HG02852 (cell line): ENCODE data around the gene TCP11.
"Not testable (repeated sequence)": the region's sequence is repeated elsewhere in the genome, so short reads cannot be mapped to it uniquely, and the experiment has no call there.

Experiments
- ATAC-seq: cut with Tn5 transposase; IDR thresholded peaks from one replicate; pipeline ENCODE4 v1.9.1; 2021; ENCODE audit warnings: mild to moderate bottlenecking, moderate library complexity; ENCODE audit not compliant: unreplicated experiment

Gene TCP11

DNA sequence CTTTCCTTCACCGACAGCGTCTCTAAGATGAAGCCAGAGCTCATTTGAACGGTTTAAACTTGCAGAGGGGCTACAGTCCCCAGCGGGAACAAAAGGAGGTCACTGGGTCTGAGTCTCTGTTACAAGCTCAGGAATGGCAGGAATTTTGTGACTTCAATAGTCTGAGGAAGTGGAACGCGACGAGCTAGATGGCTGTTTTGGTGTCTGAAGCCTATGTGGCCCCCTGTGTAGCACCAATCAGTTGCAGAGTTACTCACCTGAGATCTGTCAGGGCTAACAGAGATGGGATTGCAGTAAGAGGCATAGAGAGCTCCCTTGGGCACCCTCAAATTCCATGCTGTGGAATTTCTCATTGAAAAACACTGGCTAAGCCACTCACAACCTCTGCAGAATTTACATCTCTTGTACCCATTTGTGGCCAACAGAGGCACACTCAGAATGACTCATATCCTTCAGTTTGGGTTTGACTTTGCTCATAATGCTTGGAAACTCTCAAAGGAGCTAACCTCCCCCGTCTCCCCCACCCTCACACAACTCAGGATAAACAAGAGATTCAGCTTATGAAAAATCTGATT lies 7.1 kb upstream of the TCP11 start:
- no peak for ATAC-seq

DNA sequence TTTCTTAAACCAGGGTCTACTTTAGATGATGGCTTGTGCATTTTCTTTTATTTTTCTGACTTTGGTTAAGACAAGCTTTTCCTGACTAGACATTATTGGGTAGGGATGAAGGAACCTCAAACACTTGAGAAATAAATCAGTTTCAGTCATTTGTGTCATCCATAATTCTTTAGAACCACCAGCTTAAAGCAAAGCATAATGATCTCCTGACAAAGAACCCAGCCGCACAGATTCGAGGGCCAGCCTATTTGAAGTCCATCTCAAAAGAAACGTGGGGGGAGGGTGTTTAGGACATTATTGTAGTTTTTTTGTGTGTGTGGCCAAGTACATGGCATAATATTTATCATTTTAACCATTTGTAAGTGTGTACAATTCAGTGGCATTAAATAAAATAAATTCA lies 6.3 kb upstream of the TCP11 start:
- no peak for ATAC-seq

DNA sequence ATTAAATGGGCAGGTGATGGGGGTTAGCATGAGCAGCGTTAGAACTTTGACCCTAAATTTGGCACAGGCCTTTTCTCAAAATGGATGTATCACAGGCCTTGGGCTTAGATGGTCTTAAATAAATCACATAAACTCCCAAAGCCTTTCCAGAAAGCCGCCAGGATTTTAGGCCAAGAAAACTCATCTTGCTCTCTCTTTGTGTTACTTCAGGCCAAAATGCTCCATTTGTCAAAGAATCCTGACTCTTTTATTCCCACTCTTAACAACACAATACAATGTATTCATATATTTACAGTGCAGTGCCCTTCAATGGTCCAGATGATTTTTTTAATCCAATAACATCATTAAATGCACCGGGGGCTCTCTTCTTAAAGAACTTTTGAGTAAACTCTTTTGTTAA lies 5.9 kb upstream of the TCP11 start:
- no peak for ATAC-seq

DNA sequence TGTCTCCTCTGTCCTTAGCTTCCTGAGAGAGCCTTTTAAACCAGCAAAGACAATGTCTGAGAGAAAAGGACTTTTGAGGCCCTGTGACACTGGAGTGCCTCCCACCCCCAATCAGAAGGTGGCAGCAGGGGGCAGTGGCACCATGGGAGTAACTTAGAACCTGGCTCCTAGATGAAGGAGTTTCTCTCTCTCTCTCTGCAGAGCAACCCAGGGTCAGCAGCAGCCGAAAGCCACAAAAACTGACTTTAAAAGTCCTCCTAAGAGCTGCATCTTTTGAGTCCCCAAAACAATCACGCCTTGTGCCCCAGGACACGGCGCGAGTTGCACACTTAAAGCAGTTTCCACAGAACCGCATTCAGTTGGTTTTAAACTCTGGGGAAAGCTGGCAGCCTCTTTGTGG lies 5.3 kb upstream of the TCP11 start:
- ATAC-seq = no peak

DNA sequence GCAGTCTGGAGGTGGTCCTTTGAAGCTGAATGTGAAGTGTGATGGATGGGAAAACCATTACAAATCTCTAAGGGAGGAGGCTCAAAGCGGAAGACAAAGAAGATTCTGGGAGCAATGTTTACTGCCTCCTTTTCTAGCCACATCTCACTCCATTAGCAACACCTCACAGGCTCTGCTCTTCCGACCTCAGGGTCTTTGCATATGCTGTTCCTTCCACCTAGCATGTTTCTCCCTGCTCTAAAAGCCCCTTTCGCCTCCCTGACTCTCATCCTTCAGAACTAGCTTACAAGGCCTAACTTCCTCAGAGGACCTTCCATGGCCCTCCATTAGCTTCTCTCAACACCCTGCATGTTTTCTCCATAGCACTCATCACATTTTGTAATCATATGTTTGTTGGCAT lies 4.6 kb upstream of the TCP11 start:
- no peak for ATAC-seq

DNA sequence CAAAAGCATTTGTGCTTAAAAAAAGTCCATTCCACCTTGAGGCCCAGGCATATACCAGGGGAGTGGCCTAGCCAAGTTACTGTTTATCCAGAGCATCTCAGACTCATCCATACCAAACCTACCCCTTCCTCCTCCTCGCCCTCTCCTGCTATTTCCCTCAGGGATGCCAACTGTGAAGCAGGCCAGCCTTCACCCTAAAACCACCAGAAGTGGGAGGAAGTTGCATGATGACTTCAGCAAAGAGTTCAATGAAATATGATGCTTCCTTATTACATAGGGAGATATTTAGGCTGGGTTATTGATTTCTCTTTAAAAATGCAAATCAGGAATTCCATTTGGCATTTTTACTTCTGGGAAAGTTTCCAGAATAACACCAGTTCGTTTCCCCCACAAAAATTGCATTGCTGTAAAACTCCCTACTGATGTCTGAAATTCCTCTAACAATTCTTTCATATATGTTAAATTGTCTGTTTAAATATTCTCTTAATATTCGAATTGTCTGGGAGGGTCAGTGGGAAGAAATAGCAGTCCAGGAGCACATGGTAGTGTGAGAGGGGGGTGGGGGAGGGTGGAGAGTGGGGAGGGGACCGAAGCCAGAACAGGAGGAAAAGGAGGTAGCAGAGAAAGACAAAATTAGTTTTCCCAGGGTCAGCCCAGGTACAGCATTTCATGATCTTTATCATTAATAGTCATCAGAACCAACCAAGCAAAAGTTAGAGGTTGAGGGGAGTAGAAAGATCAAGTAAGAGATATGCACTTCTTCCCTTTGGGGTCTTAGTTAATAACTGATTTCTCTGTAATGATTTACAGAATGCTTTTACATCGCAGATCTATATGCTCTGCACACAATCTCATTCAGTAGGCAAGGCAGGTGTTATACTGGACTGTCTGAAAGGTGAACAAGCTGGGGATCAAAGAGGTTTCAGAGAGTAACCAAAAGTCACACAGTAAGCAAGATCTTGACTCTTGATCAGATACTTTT lies 1.7 kb upstream of the TCP11 start:
- ATAC-seq = no peak

DNA sequence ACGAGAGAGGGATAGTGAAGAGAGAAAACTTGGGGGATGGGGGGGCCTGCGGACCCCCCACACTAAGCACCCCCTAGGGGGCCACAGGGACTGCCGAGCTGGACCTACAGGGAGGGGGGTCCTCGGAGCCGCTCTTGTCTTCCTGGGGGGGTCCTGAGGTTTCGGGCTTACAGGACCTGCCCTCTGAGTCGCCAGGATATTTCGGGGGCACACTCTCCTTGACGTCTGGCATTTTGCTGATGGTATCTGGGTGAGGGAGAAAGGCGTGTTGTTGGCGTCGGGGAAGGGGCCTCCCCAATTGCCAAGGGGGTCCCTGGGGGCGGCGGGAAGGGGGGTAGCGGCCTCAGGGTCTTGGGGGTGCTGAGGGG lies 516 bp downstream of the TCP11 start:
- ATAC-seq = no peak

DNA sequence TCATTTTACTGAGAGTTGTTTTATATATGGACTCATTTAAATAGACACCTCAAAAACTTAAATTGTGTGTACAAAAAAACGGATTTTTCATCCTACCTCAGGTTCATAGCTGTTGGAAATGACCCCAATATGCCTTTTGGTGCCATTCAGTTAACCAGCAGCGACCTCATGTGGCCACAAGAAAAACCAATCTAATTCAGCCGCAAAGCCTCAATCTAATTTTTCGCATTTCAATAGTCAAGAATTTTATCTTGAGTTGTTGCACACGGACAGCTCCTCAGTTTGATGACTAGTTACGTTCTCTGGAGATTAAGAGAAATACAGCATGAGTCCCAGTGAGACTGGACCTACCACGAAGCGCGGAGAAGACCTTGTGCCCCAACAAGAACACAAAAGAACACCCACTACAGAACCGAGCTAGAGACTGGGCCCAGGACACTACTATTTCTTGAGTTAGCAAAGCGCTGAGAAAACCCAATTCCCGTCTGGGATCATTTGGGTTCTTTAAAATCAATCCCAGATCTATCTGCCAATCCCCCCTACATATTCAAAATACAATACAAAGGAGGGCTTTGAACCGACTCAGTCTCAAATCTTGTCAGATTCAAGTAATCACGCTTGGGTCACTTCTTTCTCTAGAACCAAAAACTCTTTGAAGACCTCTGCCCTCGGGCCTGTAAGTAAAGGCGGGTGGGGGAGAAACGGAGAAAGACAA lies 1.1 kb downstream of the TCP11 start:
- no peak for ATAC-seq

DNA sequence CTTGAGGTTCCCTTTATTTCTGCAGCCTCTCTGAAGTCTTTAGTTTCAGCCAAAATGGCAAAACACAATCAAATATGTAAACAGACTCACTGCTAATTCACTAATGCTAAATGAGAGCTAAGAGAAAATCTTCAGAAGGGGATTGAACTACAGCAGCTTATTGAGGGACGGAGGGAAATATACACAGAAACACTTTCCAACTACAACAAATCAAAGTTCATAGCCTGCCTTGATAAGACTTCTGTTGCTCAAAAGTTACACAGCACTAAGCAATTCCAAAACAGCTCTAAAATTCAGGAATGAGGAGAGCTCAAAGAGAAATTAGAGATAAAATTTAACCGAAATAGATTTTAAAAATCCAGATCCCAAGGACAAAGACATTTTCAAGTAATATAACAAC lies 1.7 kb downstream of the TCP11 start:
- no peak for ATAC-seq

DNA sequence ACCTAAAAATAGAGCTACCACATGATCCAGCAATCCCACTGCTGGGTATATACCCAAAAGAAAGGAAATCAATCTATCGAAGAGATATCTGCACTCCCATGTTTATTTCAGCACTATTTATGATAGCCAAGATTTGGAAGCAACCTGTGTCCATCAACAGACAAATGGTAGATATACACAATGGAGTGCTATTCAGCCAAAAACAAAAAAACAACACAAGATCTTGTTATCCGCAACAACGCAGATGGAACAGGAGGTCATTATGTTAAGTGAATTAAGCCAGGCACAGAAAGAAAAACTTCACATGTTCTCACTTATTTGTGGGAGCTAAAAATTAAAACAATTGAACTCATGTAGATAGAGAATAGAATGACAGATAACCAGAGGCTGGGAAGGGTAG lies 2.9 kb downstream of the TCP11 start:
- ATAC-seq = not testable (repeated sequence)

DNA sequence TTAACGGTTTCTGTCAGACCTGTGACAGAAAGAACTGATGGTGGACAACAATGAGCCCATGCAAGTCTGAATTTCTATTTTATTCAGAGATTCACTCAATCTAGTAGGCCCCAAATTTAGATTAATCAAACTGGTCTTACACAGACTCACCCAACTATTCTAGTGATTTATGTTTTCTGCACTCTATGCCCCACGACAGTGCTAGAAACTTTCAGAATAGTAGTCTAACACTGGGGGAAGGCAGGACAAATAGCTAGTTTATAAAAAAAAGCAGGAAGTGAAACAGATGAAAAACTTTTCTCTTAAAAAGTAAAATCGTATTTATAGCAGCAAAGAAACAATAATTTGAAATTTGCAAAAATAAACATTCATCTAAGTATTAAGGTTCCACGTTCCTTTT lies 5.0 kb downstream of the TCP11 start:
- no peak for ATAC-seq

DNA sequence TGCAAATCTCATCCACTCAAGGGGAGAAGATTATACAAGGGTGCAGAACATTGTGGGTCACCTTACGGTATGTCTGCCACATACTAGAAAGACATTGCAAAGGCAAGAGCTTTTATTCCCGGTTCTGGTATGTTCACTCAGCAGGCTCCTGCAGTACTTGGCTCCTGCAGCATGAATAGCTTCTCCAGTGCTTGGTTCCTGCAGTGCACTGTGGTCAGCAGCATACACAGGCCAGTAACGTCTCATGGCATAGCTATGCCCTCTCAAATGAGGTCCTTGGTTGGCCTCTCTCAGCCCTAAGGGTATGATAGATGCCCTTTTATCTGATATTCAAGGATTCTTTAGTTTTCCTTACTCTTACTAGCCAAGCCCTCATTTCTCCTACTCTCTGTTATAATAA lies 12.6 kb downstream of the TCP11 start:
- no peak for ATAC-seq

DNA sequence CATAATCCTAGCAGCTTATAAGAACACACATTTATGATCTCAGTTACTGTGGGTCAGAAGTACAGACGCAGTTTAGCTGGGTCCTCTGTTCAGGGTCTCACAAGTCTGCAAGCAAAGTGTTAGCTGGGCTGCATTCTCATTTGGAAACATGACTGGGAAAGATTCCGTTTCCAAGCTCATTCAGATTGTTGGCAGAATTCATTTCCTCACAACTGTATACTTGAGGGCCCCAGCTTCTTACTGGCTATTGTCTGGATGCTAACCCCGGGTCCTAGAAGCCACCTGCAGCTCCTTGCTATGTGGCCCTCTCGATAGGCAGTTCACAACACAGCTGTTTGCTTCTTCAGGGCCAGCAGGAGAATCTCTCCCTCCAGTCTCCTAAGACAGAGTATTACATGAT lies 13.1 kb downstream of the TCP11 start:
- no peak for ATAC-seq

DNA sequence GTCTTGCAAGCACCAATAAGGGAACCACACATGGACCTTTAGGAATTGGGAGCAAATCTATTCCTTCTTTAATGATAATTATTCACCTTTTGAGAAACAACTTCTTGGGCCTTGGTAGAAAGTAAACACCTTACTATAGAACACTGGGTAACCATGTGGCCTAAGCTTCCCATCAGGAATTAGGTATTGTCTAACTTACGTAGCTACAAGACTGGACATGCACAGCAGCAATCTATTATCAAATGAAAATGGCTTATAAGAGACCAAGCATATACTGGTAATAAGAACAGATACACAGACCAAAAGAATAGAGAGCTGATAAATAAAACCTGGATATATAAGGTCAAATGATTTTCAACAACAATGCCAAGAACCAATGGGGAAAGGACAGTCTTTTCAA lies 16.8 kb downstream of the TCP11 start:
- ATAC-seq = no peak

DNA sequence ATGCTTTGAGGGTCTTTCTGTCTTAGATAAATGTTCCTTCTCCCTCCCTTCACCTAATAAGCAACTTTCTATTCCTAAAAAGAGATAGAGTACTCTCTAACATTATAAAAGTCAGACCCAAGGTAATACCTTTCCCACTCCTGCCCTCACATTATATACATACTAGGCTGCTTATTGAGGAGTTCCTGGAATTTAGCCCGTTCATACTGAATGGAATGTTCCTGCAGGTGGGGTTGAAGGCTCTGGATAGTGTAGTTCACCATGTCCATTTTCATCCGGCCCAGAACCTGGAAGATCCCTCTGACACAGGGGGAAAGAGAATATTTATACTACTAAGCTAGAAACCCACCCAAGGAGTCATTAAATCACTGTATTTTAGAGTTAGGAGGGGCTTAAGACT lies 20.4 kb downstream of the TCP11 start:
- no peak for ATAC-seq

DNA sequence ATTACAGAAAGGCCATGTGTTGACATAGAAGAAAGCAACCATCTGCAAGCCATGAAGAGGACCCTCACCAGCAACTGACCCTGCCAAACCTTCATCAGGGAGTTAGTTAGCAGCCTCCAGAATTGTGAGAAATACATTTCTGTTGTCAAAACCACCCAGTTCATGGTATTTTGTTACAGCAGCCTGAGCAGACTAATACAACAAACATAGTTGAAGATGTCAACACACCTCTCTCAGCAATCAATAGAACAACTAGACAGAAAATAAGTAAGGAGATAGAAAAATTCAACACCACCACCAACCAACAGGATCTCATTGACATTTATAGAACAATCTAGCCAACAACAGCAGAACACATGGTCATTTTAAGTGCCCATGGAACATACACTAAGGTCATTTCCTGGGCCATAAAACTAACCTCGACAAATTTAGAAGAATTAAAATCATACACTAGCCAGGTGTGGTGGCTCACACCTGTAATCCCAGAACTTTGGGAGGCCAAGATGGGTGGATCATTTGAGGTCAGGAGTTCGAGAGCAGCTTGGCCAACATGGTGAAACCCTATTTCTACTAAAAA lies 32.7 kb downstream of the TCP11 start:
- ATAC-seq = no peak

DNA sequence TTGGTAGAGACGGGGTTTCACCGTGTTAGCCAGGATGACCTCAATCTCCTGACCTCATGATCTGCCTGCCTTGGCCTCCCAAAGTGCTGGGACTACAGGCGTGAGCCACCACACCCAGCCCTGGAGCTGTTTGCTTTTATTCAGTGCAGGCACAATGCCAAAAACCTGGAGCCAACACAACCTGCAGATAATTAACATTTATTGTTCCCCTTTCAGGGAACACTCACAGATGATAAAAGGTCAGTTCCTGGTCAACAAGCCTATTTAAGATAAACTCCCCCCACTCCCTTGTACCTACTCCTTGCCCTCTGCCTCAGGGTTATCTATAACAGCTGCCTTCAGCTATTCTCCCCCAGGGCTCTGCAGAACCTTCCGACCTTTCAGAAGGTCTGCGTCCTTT lies 33.4 kb downstream of the TCP11 start:
- not testable (repeated sequence) for ATAC-seq

DNA sequence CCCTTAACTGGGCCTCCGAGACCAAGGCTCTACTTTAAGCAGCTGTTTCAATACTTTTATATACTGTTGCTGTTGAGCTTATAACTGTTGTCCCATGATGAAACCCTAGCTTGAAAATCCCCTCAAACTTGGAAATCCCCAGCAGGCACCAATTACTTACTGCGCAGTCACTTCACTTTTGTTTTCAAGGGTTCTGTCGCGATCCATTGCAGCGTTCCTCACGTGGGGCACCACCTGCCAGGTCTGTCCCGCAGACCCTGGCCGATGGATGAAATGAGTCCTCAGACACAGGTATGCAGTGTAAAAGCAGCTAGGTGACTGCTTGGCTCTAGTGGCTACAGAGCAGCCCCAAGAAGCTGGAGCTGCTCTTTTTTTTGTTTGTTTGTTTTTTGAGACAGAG lies 33.9 kb downstream of the TCP11 start:
- ATAC-seq = not testable (repeated sequence)

DNA sequence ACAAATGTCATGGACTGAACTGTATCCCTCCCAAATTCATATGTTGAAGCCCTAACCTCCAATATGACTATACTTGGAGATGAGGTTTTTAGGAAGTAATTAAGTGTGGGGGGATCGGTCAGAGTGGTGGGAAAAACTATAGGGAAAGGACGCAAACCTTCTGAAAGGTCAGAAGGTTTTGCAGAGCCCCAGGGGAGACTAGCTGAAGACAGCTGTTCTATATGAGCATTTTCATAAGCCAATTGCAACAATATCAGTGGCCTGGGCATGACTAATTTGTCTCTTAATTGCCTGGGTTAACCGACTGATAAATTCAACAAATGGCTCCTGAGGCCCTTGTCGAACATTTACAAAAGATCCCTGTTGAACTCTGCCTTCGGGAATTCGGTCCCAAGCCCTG lies 35.1 kb downstream of the TCP11 start:
- not testable (repeated sequence) for ATAC-seq

DNA sequence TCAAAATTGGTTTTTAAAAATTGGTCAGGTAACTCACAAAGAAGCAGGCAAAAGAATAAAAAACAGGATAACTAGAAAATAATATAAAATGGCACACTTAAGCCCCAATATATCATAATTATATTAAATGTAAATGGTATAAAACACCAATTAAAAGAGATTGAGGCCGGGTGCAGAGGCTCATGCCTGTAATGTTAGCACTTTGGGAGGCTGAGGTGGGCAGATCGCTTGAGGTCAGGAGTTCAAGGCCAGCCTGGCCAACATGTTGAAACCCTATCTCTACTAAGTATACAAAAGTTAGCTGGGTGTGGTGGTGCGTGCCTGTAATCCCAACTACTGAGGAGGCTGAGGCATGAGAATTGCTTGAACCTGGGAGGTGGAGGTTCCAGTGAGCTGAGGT lies 36.1 kb downstream of the TCP11 start:
- ATAC-seq = no peak

DNA sequence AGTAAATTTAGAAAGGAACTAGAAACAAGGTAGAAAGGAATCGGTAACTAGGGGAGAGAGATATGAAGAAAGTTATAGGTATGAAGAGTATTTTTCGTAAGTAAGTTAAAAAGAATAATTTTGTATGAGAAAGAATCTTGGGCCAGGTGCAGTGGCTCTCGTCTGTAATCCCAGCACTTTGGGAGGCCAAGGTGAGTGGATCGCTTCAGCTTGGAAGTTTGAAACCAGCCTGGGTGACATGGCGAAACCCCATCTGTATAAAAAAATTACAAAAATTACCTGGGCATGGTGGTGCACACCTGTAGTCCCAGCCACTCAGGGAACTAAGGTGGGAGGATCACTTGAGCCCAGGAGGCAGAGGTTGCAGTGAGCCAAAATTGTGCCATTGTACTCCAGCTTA lies 42.0 kb downstream of the TCP11 start:
- no peak for ATAC-seq
